Frontal cortex (tissue), 1 donor: ENCODE results near the gene MCF2L2. TPM values are rescaled to one million over a fixed set of nuclear protein-coding genes. Genes with fewer than 3 reads are reported as not detected.

Experiments used
- small RNA-seq: library from RNA; depleted of rRNA; stranded (forward); fragments of <200 nt; gene quantifications from one replicate; pipeline ENCODE3, GENCODE V24; 2014
- total RNA-seq: library from RNA; depleted of rRNA; stranded (reverse); fragments of >200 nt; gene quantifications from one replicate; pipeline ENCODE4 v1.2.3, GENCODE V29; 2014

MCF2L2 gene
- total RNA-seq, 1 donor from 2014 or later: 42.0 TPM

Small RNA genes within 50 kb of the gene (small RNA-seq; reads per million reads assigned to genes)
- gene RF00092 (not detected), gene RF00394 (not detected), gene RF01241 (not detected), gene RNA5SP151 (not detected), gene SNORA63D (14.1 reads per million, percentile 96 among the genes with 10 or more reads in this experiment)

Other genes starting within 250 kb of the MCF2L2 start
- gene B3GNT5, start 175.4 kb downstream of the MCF2L2 start, total RNA-seq: 19.2 TPM
- 0.41 TPM for gene KLHL6, start 127.1 kb upstream of the MCF2L2 start, total RNA-seq
- gene KLHL24, start 207.0 kb upstream of the MCF2L2 start, total RNA-seq: 343 TPM